ENCODE data around the gene CFAP46.

CFAP46 gene

DNA sequence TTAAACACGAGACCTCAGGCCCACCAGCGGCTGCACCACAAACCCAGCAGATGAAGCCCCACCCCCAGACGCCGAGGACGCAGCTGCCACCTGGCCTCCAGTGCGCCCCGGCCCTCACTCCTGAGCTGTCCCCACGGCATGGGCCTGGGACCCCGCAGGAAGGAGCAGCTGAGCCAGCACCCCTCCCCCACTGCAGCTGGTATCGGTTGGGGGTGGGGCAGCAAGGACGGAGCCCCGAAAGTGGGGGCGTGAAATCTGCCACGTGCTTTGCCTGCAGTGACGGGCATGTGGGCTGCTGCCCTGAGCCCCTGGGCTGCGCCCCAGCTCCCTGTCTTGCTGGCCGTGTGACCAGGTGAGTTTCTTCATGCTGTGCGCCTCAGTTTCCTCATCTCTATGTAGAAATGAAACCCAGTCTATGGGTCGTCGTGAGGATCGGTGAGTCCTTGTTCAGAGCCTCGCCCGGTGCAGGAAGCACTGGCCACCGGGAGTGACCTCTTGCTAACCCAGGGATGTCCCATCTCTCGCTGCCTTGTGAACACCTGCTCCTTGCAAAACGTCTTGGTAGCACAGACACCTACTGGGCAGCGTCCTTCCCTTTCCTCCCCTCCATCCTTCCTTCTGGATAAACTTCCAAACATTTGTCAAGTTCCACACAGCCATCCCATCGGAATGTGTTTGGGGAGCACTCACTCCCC, 32.0 kb downstream of the CFAP46 start:
- Histone ChIP-seq H3K4me1 (ENCODE audit: insufficient read depth, low read length) (no peaks in the 10 kb centered on the region), H3K9ac (ENCODE audit: low read depth, low read length) (no peak overlapping the region), H3K4me2 (ENCODE audit: insufficient read depth, low read length) (no peak overlapping the region), H4K20me1 (ENCODE audit: insufficient read depth, low read length) (no peaks in the 10 kb centered on the region), H2AFZ (ENCODE audit: low read depth, low read length) (no peak overlapping the region), H3K9me3 (ENCODE audit: insufficient read depth, low read length, severe bottlenecking) (no peaks in the 10 kb centered on the region), H3K4me3 (ENCODE audit: low read depth in 1 of 2, low read length in 2 of 2) (no peak overlapping the region), H3K27ac (ENCODE audit: low read length) (no peak overlapping the region), H3K36me3 (ENCODE audit: insufficient read depth, low read length) (no peaks in the 10 kb centered on the region), H3K27me3 (ENCODE audit: insufficient read depth, low read length, poor library complexity) (no peaks in the 10 kb centered on the region), H3K79me2 (ENCODE audit: insufficient read depth, low read length) (no peaks in the 10 kb centered on the region)
- DNase-seq (no peak), ATAC-seq (ENCODE audit: insufficient read depth, low read depth) (no peak)
- TF ChIP-seq, protein P1, sequence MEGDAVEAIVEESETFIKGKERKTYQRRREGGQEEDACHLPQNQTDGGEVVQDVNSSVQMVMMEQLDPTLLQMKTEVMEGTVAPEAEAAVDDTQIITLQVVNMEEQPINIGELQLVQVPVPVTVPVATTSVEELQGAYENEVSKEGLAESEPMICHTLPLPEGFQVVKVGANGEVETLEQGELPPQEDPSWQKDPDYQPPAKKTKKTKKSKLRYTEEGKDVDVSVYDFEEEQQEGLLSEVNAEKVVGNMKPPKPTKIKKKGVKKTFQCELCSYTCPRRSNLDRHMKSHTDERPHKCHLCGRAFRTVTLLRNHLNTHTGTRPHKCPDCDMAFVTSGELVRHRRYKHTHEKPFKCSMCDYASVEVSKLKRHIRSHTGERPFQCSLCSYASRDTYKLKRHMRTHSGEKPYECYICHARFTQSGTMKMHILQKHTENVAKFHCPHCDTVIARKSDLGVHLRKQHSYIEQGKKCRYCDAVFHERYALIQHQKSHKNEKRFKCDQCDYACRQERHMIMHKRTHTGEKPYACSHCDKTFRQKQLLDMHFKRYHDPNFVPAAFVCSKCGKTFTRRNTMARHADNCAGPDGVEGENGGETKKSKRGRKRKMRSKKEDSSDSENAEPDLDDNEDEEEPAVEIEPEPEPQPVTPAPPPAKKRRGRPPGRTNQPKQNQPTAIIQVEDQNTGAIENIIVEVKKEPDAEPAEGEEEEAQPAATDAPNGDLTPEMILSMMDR (IDR thresholded peaks at IDR 0.05; ENCODE audit: borderline replicate concordance, extremely low read depth, low read length, poor library complexity, severe bottlenecking) = no peak
- TF ChIP-seq EZH2 (IDR thresholded peaks at IDR 0.05; ENCODE audit: borderline replicate concordance, low read depth, low read length, severe bottlenecking) = no peak

DNA sequence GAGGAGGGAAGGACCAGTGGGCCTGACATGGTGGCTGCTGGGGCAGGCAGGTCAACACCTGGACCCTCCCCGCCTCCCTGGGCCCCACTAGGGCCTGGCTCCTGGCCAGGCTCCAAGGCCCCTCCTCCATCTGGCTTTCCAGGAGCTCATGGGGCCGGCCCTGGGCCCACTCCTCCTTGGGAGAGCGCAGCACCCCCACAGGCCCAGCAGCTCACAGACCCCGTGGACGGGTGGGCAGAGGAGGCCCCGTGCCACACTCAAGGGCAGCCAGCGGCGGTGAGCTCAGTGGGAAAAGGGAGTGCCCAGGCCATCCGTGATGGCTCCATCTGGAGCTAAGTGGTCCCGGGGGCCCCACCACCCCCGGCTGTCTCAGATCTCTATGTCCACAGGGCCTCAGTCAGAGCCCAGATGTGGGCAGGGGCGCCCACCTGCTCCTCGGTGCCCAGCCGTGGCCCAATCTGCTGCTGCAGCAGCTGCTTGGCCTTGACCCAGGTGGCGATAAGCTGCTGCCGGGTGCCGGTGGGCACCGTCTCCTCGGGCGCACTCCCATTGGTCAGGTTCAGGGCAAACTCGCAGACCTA, 32.8 kb downstream of the CFAP46 start:
- no peak for DNase-seq
- no peak for ATAC-seq (ENCODE audit: insufficient read depth, low read depth)

DNA sequence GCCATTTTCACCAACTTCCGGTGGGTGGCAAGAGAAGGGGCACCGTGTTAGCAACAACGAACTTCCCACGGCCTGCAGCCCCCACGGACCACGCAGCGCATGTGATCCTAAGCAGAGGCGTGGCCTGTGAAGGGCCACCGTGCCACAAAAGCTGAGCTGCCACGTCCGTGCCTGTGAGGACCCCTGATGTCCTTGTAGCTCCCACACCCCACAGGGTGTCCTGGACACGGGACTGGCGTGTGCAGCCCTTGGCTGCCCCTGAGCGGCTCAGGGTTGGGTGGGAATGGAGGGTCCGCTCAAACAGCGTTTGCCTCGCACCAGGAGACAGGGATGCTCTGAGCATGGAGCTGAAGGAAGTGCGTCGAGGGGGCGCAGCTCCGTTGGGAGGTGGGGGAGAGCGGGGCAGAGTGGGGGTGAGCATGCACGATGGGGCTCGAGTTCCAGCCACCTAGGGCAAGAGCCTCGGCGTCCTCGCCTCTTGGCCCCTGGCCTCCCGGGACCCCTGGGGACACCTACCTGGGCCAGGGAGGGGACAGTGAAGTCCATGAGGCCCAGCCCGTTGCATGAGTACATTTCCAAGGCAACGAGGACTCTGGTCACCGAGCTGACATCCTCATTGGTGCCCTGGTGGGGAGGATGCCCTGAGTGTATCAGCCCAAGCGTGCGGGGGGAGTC, 33.6 kb downstream of the CFAP46 start:
- DNase-seq = no peak
- Histone ChIP-seq H3K9me3 (ENCODE audit: insufficient read depth, low read length, severe bottlenecking) (peaks cover 3% of the 10 kb centered on the region), H4K20me1 (ENCODE audit: insufficient read depth, low read length) (no peaks in the 10 kb centered on the region), H3K4me2 (ENCODE audit: insufficient read depth, low read length) (no peak overlapping the region), H2AFZ (ENCODE audit: low read depth, low read length) (no peak overlapping the region), H3K9ac (ENCODE audit: low read depth, low read length) (no peak overlapping the region), H3K36me3 (ENCODE audit: insufficient read depth, low read length) (no peaks in the 10 kb centered on the region), H3K27ac (ENCODE audit: low read length) (no peak overlapping the region), H3K79me2 (ENCODE audit: insufficient read depth, low read length) (no peaks in the 10 kb centered on the region), H3K4me1 (ENCODE audit: insufficient read depth, low read length) (no peaks in the 10 kb centered on the region), H3K27me3 (ENCODE audit: insufficient read depth, low read length, poor library complexity) (no peaks in the 10 kb centered on the region), H3K4me3 (ENCODE audit: low read depth in 1 of 2, low read length in 2 of 2) (no peak overlapping the region)
- no peak for TF ChIP-seq EZH2 (IDR thresholded peaks at IDR 0.05; ENCODE audit: borderline replicate concordance, low read depth, low read length, severe bottlenecking)
- TF ChIP-seq, protein P1 (IDR thresholded peaks at IDR 0.05; ENCODE audit: borderline replicate concordance, extremely low read depth, low read length, poor library complexity, severe bottlenecking) = no peak
- no peak for ATAC-seq (ENCODE audit: insufficient read depth, low read depth)

More for the DNA sequence above, 32.8 kb downstream of the CFAP46 start:
- no peak for TF ChIP-seq EZH2 (IDR thresholded peaks at IDR 0.05; ENCODE audit: borderline replicate concordance, low read depth, low read length, severe bottlenecking)
- TF ChIP-seq, protein P1 (IDR thresholded peaks at IDR 0.05; ENCODE audit: borderline replicate concordance, extremely low read depth, low read length, poor library complexity, severe bottlenecking) = no peak
- Histone ChIP-seq H2AFZ (ENCODE audit: low read depth, low read length) (no peak overlapping the region), H3K9me3 (ENCODE audit: insufficient read depth, low read length, severe bottlenecking) (peaks cover 3% of the 10 kb centered on the region), H3K4me2 (ENCODE audit: insufficient read depth, low read length) (no peak overlapping the region), H4K20me1 (ENCODE audit: insufficient read depth, low read length) (no peaks in the 10 kb centered on the region), H3K4me1 (ENCODE audit: insufficient read depth, low read length) (no peaks in the 10 kb centered on the region), H3K79me2 (ENCODE audit: insufficient read depth, low read length) (no peaks in the 10 kb centered on the region), H3K9ac (ENCODE audit: low read depth, low read length) (no peak overlapping the region), H3K27ac (ENCODE audit: low read length) (no peak overlapping the region), H3K4me3 (ENCODE audit: low read depth in 1 of 2, low read length in 2 of 2) (no peak overlapping the region), H3K36me3 (ENCODE audit: insufficient read depth, low read length) (no peaks in the 10 kb centered on the region), H3K27me3 (ENCODE audit: insufficient read depth, low read length, poor library complexity) (no peaks in the 10 kb centered on the region)
